Astrocyte (in vitro differentiated cells and primary cell): ENCODE measurements around the gene MUC4. TPM values are rescaled to one million over a fixed set of nuclear protein-coding genes. Genes with fewer than 3 reads are reported as not detected.
"Not testable (repeated sequence)": the region's sequence is repeated elsewhere in the genome, so short reads cannot be mapped to it uniquely, and the experiment has no call there.

Source experiments
- DNase-seq: peaks from one replicate; pipeline ENCODE4 v3.0.0-alpha.2; 2010; ENCODE audit warnings: low read depth
- FAIRE-seq: peaks from 2 replicates; lab custom pipeline; 2011; peaks lifted over from hg19 to GRCh38; lab: Jason Lieb, UNC
- H2AFZ ChIP-seq: 2 replicates; pipeline ENCODE4 v1.6.0; 2012; ENCODE audit warnings: low read depth, low read length, inconsistent platforms
- H3K27ac ChIP-seq: 2 replicates; pipeline ENCODE4 v1.5.1; 2011; ENCODE audit warnings: low read depth, low read length, inconsistent platforms
- H3K27me3 ChIP-seq: 2 replicates; pipeline ENCODE4 v1.6.0; 2011; ENCODE audit warnings: low read length, inconsistent platforms; ENCODE audit not compliant: insufficient read depth
- H3K36me3 ChIP-seq: 2 replicates; pipeline ENCODE4 v1.5.1; 2011; ENCODE audit warnings: low read length, inconsistent platforms; ENCODE audit not compliant: insufficient read depth
- H3K4me1 ChIP-seq: 2 replicates; pipeline ENCODE4 v1.5.1; 2011; ENCODE audit warnings: low read length, inconsistent platforms; ENCODE audit not compliant: insufficient read depth
- H3K4me2 ChIP-seq: 2 replicates; pipeline ENCODE4 v1.6.0; 2012; ENCODE audit warnings: low read length, inconsistent platforms
- H3K4me3 ChIP-seq: 2 replicates; pipeline ENCODE4 v1.5.1; 2011; ENCODE audit warnings: low read depth, mild to moderate bottlenecking, low read length, inconsistent platforms; ENCODE audit not compliant: insufficient read depth
- H3K79me2 ChIP-seq: 2 replicates; pipeline ENCODE4 v1.6.0; 2012; ENCODE audit warnings: mild to moderate bottlenecking, low read length, inconsistent platforms; ENCODE audit not compliant: insufficient read depth
- H3K9ac ChIP-seq: 2 replicates; pipeline ENCODE4 v1.6.0; 2012; ENCODE audit warnings: mild to moderate bottlenecking, low read length, inconsistent platforms
- H3K9me3 ChIP-seq: 2 replicates; pipeline ENCODE4 v1.5.1; 2012; ENCODE audit warnings: low read depth, mild to moderate bottlenecking, low read length, inconsistent platforms; ENCODE audit not compliant: insufficient read depth
- H4K20me1 ChIP-seq: 2 replicates; pipeline ENCODE4 v1.6.0; 2012; ENCODE audit warnings: low read length, inconsistent platforms; ENCODE audit not compliant: insufficient read depth
- H3K27ac Mint-ChIP-seq: one replicate; pipeline ENCODE4 v1.8.0; 2021; ENCODE audit warnings: mild to moderate bottlenecking, mixed read lengths; ENCODE audit not compliant: unreplicated experiment
- H3K27me3 Mint-ChIP-seq: one replicate; pipeline ENCODE4 v1.8.0; 2021; ENCODE audit warnings: low read depth, mixed read lengths; ENCODE audit not compliant: unreplicated experiment
- H3K36me3 Mint-ChIP-seq: one replicate; pipeline ENCODE4 v1.8.0; 2021; ENCODE audit warnings: low read depth, mixed read lengths; ENCODE audit not compliant: unreplicated experiment
- H3K4me1 Mint-ChIP-seq: one replicate; pipeline ENCODE4 v1.8.0; 2021; ENCODE audit warnings: low read depth, mixed read lengths; ENCODE audit not compliant: unreplicated experiment
- H3K4me3 Mint-ChIP-seq: one replicate; pipeline ENCODE4 v1.8.0; 2021; ENCODE audit warnings: mild to moderate bottlenecking, moderate library complexity, mixed read lengths; ENCODE audit not compliant: unreplicated experiment
- H3K9me3 Mint-ChIP-seq: one replicate; pipeline ENCODE4 v1.8.0; 2021; ENCODE audit warnings: mild to moderate bottlenecking, mixed read lengths; ENCODE audit not compliant: unreplicated experiment
- EZH2 ChIP-seq: IDR thresholded peaks from 2 replicates; pipeline ENCODE4 v1.6.1; 2012; ENCODE audit warnings: mild to moderate bottlenecking, low read length, inconsistent platforms; ENCODE audit not compliant: insufficient read depth
- total RNA-seq: library from RNA; stranded (reverse); gene quantifications from 2 replicates; pipeline ENCODE4 v1.2.1, GENCODE V29; 2021
- TF ChIP-seq, protein P1 (sequence below): IDR thresholded peaks from 2 replicates; pipeline ENCODE4 v1.5.1; 2011; ENCODE audit warnings: low read depth, mild to moderate bottlenecking, inconsistent platforms, low read length, moderate library complexity; ENCODE audit not compliant: insufficient read depth

MUC4 gene
- total RNA-seq, 1 donor from 2014 or later = 0.05 TPM

DNA sequence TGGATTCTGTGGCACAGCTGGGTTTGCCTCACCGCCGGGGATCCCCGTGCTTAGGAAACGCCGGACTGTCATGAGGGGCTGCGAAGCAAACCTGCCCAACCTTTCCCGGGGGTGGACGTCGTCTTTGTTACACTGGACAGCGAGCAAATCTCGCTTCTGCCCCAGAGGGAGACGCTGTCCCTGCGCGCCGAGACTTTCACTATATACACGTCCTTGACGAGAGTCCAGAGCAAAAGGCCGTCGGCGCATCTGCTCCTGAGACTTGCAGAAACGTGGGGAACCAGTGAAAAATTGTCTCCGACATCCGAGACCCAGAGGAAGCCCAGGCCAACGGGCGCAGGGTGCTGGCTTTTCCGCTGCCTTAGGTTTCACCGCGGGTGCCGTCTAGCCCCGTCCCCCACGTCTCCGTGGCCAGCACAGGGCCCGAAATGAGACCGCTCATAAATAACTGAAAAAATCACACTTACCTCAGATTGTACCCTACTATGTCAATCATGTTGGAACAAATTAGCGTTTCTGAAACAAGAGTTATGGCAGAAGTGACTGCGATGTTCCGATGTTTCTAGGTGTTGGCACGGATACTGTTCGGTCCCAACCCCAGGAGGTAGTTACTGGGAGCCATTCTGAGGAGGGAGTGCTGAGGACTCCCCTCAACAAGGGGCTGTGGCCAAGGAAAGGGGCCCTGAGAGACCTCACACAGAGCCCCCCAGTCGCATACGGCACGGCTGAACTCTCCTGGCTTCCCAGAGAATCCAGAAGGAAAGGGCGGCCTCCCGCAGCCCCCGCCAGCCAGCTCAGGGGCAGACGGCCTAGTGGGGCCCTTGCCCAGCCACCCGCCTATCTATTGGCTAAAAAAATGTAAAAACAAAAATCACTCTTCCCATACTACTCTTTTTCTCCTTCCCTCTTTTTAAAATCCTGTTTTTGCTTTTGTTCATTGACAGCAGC is 14.4 kb upstream of the MUC4 start:
- Mint-ChIP-seq H3K27me3 (peaks cover 28% of the 10 kb centered on the region), H3K4me3 (no peak overlapping the region), H3K9me3 (peaks cover 2% of the 10 kb centered on the region), H3K4me1 (no peaks in the 10 kb centered on the region), H3K36me3 (no peaks in the 10 kb centered on the region), H3K27ac (no peak overlapping the region)
- Histone ChIP-seq H3K9me3 (no peaks in the 10 kb centered on the region), H3K27me3 (peaks cover 2% of the 10 kb centered on the region), H3K4me1 (no peaks in the 10 kb centered on the region), H3K27ac (no peak overlapping the region), H3K4me3 (no peak overlapping the region), H3K79me2 (no peaks in the 10 kb centered on the region), H4K20me1 (no peaks in the 10 kb centered on the region), H3K9ac (no peak overlapping the region), H2AFZ (no peak overlapping the region), H3K4me2 (no peak overlapping the region), H3K36me3 (no peaks in the 10 kb centered on the region)
- no peak for TF ChIP-seq EZH2
- TF ChIP-seq, protein P1, sequence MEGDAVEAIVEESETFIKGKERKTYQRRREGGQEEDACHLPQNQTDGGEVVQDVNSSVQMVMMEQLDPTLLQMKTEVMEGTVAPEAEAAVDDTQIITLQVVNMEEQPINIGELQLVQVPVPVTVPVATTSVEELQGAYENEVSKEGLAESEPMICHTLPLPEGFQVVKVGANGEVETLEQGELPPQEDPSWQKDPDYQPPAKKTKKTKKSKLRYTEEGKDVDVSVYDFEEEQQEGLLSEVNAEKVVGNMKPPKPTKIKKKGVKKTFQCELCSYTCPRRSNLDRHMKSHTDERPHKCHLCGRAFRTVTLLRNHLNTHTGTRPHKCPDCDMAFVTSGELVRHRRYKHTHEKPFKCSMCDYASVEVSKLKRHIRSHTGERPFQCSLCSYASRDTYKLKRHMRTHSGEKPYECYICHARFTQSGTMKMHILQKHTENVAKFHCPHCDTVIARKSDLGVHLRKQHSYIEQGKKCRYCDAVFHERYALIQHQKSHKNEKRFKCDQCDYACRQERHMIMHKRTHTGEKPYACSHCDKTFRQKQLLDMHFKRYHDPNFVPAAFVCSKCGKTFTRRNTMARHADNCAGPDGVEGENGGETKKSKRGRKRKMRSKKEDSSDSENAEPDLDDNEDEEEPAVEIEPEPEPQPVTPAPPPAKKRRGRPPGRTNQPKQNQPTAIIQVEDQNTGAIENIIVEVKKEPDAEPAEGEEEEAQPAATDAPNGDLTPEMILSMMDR = no peak
- FAIRE-seq (no peak), DNase-seq (no peak)

- Mint-ChIP-seq H3K27me3 (peaks cover 31% of the 10 kb centered on the region), H3K4me1 (no peaks in the 10 kb centered on the region), H3K9me3 (no peaks in the 10 kb centered on the region), H3K27ac (no peak overlapping the region), H3K36me3 (no peaks in the 10 kb centered on the region), H3K4me3 (no peak overlapping the region)
- no peak overlapping the region for H3K9ac ChIP-seq
- no peaks in the 10 kb centered on the region for H3K4me1 ChIP-seq
- H2AFZ ChIP-seq = no peak overlapping the region
- no peak overlapping the region for H3K4me3 ChIP-seq
- no peak overlapping the region for H3K4me2 ChIP-seq
- H3K27me3 ChIP-seq = peaks cover 6% of the 10 kb centered on the region
- H3K36me3 ChIP-seq = no peaks in the 10 kb centered on the region
- H3K79me2 ChIP-seq = no peaks in the 10 kb centered on the region
- no peaks in the 10 kb centered on the region for H3K9me3 ChIP-seq
- no peak overlapping the region for H3K27ac ChIP-seq
- no peak for DNase-seq
- no peaks in the 10 kb centered on the region for H4K20me1 ChIP-seq
- TF ChIP-seq, protein P1 = no peak
- TF ChIP-seq EZH2 = no peak
- FAIRE-seq = no peak
Measured at GRCh38 chr3:195825191-195825588, 13.5 kb upstream of the MUC4 start.

DNA sequence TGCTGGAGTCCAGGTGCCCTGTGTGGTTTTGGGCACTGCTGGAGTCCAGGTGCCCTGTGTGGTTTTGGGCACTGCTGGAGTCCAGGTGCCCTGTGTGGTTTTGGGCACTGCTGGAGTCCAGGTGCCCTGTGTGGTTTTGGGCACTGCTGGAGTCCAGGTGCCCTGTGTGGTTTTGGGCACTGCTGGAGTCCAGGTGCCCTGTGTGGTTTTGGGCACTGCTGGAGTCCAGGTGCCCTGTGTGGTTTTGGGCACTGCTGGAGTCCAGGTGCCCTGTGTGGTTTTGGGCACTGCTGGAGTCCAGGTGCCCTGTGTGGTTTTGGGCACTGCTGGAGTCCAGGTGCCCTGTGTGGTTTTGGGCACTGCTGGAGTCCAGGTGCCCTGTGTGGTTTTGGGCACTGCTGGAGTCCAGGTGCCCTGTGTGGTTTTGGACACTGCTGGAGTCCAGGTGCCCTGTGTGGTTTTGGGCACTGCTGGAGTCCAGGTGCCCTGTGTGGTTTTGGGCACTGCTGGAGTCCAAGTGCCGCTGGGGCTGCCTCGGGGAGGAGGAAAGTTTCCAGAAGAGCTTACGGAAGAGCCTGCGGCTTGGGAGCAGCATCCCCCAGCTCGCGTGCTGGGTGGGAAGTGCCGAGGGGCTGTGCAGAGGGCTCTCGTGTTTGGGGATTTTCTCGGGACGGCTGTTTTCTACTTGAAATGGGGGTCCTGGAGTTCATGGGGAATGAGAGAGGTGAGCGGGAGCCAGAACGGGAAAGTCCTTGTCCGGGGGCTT is 12.9 kb upstream of the MUC4 start:
- H3K79me2 ChIP-seq, H3K27ac Mint-ChIP-seq, H4K20me1 ChIP-seq, H3K4me2 ChIP-seq, H3K27ac ChIP-seq, H3K27me3 ChIP-seq, H3K36me3 ChIP-seq, H3K4me1 Mint-ChIP-seq, H3K9me3 Mint-ChIP-seq, H3K4me3 Mint-ChIP-seq, H2AFZ ChIP-seq, DNase-seq, FAIRE-seq, H3K9me3 ChIP-seq, H3K4me3 ChIP-seq, H3K9ac ChIP-seq, H3K36me3 Mint-ChIP-seq, H3K4me1 ChIP-seq: not testable (repeated sequence)
- H3K27me3 Mint-ChIP-seq = peaks cover 34% of the 10 kb centered on the region
